Stimulated activated CD4-positive, alpha-beta T cell treated with anti-CD3 and anti-CD28 coated beads, Interleukin-15, amount 100 ng/mL, for 48 hours (primary cell): ENCODE measurements around the gene CEP162.
"Not testable (repeated sequence)": the region's sequence is repeated elsewhere in the genome, so short reads cannot be mapped to it uniquely, and the experiment has no call there.

ENCODE experiments used
- DNase-seq, 2 donors: peaks; one replicate each; pipeline ENCODE4 v3.0.0-alpha.2; 2020; ENCODE audit warnings: low read depth in 2 of 2

Gene CEP162

DNA sequence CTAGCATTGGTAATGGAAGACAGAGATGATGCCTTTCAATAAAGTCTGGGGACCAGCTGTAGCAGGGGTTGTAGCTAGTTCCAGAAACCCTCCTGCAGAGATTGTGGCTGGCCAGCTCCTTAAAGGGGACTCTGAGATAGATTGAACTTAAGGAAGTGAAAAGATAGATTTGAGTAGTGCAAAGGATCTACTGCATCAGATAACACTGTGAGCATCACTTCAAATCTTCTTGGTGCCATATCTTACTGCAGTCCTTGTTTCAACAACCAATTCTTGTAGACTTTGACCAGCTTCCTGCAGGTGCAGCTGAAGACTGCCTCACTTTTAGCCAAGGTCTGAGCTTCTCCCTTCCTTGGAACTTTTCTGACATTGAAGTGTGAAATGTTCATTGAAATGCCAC, 14.8 kb upstream of the CEP162 start:
- DNase-seq: no peak

DNA sequence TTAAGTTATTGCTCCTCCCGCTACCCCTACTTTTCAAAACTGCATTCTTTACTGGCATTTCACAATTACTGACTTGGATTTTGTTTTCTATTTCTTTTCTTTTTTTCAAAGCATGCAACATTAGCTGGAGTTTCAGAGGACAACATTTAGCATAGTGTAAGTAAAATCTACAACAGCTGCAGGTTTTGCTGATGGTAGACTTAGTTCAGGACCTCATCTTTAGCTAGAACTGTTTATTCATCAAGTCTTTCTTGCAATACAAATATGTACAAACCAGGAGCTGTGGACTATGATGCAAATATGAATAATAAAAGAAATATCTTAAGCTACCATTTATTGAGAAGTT, 728 bp upstream of the CEP162 start:
- no peak for DNase-seq

DNA sequence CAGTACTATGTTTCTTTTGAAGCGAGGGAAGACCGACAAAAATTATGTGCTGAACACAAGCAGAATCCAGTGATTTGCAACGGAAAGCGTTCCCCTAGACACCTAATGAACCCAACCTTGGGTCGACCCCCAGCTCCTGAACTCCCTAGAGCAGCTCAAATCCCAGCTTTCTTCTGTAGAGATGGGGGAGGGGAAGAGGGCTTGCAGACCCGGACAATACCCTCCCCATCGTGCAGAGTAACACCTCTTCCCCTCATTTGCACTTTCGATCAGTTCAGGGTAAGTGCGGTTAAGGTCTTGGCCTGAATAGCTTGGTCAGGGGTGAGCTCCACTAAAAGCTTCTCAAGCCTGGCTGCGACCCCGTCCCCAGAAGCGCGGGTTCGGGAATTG, 404 bp downstream of the CEP162 start:
- no peak for DNase-seq

DNA sequence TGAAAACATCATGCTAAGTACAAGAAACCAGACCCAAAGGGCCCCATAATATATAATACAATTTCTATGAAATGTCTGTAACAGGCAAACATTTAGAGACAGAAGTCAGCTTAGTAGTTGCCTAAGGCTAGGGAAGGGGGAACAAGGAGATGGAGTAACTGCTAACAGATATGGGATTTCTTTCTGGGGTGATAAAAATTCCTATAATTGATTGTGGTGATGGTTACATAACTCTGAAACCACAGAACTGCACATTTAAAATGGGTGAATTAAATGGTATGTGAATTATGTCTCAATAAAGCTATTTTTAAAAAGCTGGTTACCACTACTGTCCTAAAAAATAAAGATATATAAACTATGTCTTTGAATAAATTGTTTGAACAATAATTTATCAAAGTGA, 3.2 kb downstream of the CEP162 start:
- DNase-seq: no peak

DNA sequence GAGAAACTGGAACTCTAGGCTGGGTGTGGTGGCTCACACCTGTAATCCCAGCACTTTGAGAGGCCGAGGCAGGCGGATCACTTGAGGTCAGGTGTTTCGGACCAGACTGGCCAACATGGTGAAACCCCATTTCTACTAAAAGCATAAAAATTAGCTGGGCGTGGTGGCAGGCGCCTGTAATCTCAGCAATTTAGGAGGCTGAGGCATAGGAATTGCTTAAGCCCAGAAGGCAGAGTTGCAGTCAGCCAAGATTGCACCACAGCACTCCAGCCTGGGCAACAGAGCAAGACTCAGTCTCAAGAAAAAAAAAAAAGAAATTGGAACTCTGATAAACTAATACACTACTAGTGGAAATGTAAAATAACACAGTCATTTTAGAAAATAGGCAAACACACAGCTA, 3.8 kb downstream of the CEP162 start:
- DNase-seq: not testable (repeated sequence)

DNA sequence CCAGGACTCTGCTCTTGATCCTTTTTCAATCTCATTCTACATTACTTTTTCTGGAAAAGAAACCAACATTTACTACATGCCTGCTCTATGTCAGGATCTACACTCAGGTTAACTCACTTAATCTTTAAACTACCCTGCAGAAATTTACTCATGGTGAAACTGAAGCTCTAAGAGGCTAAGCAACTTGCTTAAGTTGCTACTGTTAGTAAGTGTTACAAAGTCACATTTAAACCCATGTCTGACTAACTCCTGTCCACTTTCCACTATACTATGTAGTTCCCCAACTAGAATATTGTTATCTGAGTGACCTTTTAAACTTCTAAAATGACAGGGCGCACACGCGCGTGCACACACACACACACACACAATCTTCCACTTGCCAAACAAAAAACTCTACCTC, 5.0 kb downstream of the CEP162 start:
- DNase-seq: no peak

DNA sequence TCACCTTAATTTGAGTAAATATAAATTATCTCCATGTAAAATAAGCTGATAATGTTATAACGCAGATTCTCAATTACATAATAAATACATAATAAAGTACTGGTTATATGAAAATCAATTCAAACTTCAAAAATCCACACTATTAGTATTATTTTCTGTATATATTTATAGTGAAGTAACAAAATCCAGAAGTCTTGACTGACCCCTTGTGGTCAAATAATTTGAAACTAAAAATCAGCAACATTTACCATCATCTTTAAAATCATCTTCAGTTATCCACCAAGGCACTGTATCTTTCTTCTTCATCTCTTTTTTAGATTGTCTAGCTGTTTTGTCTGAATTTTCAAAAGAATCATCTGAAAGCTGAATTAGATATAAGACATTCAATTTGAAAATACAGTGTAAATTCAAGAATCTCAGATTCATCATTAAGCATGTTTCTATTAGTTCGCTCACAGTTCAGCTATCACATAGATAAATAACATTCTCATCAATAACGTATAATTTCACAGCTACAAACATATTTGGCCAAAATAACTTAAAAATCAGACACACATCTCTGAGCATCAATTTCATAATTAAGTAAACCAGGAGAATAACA, 6.5 kb downstream of the CEP162 start:
- DNase-seq: no peak

DNA sequence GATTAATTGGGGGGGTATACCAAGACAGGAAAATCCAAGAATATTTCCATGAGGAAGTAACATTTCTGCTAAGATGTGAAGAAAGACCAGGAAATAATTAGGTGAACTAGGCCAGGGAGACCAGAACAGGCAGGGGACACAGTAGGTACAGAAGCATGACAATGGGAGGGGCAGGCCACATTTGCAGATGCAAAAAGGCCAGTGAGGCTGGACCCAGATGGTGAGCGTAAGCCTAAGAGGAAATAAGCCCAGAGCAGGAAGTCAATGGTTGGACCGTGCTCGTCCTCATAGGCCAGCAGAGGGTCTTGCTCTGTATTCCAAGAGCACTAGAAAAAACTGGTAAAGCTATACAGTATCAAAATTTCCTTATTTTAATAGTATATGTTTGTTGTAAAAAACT, 9.4 kb downstream of the CEP162 start:
- no peak for DNase-seq

DNA sequence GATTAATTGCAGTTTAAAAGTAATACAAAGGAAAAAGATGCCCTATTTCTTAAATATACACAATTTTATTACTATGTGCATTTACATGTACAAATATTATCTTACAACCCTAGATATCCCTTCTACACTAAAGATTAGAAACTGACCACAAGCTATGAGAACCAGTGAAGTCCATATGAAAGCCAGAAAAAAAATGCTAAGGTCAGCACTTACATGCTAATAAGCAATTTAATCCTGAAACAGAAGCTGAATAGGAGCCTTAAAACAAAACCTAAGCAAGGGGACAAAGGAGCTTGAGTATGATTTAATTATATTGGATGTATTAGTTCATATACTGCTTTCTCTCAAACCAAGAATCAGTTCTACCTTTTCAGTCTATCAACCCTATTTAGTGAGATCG, 14.2 kb downstream of the CEP162 start:
- no peak for DNase-seq

DNA sequence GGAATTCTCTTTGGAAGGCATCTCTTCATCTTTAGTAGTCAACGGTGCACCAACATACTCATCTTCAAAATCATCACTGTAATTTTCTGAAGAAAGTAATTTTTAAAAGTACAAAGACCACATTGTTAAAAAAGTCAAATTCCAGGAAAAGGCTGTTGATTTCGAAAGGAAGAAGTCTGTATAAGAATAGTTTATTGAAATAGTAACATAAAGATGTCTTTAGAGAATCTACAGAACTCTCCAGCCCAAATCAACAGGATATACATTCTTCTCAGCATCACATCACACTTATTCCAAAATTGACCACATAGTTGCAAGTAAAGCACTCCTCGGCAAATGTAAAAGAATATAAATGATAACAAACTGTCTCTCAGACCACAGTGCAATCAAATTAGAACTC, 23.4 kb downstream of the CEP162 start:
- no peak for DNase-seq

DNA sequence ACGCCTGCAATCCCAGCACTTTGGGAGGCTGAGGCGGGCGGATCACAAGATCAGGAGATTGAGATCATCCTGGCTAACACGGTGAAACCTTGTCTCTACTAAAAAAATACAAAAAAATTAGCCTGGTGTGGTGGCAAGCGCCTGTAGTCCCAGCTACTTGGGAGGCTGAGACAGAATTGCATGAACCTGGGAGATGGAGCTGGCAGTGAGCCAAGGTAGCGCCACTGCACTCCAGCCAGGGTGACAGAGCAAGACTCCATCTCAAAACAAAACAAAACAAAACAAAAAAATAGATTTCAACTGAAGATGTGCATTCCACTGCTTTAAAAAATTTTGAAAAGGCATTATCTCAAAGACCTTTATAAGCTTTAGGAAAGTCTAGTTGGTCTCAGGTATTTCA, 27.5 kb downstream of the CEP162 start:
- not testable (repeated sequence) for DNase-seq

DNA sequence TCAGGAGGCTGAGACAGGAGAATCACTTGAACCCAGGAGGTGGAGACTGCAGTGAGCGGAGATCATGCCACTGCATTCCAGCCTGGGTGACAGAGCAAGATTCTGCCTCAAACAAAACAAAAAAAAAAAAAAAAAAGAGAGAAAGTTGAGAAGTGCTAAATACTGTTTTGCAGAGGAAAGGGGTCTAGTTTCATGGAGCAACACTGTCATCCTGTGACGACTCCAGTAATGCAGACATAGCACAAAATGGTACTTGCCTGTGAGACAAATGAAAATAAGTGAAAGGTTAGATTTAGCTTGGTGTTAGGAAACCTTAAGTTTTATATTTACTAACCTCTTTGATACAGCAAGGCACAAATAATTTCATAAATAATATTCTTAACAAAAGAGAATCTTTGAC, 29.7 kb downstream of the CEP162 start:
- DNase-seq: no peak

DNA sequence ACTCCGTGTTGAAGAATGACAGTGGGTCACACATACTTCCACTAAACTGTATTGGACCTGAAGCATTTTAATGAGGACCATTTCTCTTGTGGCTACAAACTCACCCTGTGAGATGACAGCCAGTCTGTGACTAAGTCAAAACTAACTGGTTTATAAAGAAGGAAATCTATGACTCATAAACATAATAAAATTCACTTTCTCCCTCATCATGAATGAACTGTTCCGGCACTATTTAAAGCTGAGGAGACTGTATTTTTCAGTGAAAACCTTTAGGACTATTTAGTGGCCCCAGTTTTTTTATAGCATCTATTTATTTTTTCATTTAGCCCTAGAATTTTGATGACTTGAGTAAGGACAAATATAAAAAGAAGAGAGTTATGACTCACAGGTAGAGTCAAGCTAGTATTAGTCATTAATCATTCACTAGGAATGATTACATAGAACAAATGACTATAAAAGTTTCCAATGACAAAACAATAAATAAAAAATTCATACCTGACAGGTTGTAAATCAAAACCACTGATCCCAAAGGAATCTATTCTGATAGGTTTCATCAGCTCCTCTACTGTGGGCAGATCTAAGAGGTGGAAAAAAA, 34.2 kb downstream of the CEP162 start:
- no peak for DNase-seq

DNA sequence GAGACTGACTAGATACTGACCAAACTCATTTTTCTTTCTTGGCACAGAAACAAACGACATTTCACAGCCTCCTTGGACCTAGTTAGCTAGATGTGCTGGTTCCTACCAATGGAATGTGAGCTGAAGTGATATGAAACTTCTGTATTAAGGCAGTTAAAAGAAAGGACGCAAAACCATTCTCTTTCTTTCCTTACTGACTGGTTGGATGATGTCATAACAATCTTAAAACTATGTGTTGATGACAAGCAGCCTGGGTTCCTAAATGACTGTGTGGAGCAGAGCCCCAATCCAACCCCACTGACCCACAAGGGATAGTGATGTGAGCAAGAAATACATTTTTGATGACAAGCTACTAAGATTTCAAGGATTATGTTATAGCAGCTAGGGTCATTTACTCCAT, 35.6 kb downstream of the CEP162 start:
- DNase-seq: no peak

DNA sequence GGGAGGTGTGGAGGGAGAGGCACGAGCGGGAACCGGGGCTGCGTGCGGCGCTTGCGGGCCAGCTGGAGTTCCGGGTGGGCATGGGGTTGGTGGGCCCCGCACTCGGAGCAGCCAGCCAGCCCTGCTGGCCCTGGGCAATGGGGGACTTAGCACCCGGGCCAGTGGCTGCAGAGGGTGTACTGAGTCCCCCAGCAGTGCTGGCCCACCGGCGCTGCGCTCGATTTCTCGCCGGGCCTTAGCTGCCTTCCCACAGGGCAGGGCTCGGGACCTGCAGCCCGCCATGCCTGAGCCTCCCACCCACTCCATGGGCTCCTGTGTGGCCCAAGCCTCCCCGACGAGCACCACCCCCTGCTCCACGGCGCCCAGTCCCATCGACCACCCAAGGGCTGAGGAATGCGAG, 38.1 kb downstream of the CEP162 start:
- not testable (repeated sequence) for DNase-seq

DNA sequence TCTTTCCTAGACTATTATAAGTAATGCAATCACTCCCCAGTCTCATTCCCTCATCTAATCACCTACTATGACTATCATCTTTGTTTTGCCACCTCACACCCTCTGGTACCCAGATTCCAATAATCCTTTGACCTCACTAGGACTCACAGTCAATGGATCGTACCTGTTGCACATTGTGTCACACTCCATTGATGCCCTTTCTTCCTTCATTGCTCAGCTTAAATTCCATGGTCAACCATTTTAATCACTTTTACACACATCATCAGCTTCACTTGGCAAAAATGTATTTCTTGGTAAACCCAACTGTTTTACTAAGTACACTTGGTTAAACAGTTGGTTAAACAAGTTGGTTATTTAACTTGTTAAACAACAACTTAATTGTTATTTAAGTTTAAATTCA, 44.0 kb downstream of the CEP162 start:
- no peak for DNase-seq

DNA sequence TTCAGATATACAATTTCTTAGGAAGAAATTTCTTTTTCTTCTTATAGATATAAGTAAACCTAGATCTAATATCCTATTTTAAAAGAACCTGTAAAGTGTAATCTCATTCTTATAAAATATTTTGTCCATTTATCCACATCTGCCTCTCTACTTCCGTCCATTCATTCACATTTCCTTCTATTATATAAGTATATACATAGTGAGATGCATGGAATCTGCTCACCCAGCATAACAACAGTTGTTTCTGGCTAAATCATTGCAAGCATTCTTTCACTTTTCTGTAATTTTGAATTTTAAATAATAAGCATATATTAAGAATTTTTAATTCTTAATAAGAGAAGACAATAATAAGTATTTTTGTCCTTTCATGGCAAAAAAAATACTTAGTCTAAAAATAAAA, 45.4 kb downstream of the CEP162 start:
- no peak for DNase-seq

DNA sequence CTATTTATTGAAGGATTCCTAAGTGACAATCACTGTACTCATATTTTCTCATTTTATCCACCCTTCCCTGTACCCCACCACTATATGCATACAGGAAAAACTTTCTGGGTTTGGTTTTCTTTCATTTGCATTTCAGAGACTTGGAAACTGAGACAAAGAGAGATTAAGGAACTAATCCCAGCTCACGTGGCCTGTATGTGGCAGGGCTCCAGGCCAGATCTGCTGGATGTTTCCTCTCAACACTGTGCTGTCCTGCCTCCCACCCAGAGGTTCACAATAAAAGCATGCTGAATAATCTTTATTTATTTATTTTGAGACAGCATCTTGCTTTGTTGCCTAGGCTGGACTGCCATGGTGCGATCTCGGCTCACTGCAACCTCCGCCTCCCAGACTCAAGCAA, 50.2 kb downstream of the CEP162 start:
- DNase-seq: no peak

DNA sequence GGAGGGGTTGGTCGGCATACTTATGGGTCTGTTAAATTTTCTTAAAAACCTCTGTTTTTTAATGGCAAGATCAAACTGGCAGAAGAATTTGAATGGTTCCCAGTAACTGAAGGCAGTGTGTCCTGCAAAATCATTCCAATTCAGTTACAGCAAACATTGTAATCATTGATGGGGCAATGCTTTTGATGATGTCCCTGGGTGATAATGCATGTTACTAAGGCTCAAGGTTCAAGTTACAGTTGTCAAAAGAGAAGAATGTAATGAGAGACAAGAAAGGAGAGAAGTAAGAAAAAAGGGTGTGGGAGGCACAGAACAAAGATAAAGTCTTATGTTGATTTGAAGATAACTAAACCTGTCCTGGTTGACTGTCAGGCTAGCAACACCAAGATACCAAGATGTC, 54.9 kb downstream of the CEP162 start:
- DNase-seq: no peak

DNA sequence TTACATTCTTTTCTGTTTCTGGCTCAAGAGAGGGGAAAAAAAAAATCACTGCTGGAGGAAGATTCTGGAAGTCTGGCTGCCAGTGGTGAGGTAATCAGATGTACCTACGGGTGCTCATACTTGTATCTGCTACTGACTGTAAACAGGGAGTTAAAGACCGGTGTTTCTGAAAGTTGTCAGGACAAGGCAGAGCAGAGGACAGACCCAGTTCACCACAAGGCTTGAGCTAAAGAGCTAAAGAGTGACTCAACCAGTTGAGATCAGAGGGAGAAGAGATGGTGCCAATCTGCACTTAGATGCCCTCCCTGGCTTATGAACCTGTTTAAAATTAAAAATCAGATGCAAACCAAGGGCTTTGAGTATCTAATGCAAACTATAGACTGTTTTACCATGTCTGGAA, 55.4 kb downstream of the CEP162 start:
- DNase-seq: no peak

DNA sequence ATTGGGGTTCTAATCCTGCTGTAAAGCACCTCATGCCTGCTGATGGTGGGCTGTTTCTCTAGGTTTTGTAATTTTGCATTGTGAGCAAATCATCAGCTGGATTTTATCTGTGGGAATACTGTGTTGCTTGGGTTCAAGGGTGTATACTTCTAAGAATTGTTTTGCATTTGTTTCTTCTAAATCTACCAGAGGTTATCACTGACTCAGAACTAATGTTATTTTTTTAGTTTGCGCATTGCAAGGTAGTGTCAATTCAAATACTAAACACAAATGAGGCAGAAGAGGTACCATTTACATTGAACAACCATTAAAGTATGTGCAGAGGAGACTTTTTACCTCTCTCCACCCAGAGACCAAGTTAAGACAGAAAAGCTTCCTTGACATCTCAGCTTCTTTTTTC, 60.0 kb downstream of the CEP162 start:
- DNase-seq: no peak

DNA sequence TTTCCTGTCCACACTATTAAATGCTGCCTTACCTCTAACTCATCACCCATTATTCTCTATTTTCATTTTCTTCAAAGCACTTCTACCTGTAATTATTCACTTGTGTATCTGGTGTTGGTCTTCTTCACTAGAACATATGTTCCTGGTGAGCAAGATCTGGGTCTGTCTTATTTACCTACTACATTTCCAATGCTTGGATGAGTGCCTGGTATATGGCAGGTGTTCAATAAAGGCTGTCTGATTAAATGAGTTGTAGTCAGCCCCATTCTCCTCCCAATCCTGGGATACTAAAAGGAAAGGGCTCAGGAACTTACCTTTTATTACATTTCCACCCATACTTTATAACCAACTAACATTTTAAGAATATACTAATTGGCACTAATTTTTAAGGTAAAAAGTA, 61.0 kb downstream of the CEP162 start:
- DNase-seq: no peak

DNA sequence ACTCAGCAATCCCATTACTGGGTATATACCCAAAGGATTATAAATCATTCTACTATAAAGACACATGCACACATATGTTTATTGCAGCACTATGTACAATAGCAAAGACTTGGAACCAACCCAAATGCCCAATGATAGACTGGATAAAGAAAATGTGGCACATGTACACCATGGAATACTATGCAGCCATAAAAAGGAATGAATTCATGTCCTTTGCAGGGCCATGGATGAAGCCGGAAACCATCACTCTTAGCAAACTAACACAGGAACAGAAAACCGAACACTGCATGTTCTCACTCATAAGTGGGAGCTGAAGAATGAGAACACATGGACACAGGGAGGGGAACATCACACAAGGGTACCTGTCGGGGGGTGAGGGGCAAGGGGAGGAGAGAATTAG, 63.1 kb downstream of the CEP162 start:
- DNase-seq: not testable (repeated sequence)

DNA sequence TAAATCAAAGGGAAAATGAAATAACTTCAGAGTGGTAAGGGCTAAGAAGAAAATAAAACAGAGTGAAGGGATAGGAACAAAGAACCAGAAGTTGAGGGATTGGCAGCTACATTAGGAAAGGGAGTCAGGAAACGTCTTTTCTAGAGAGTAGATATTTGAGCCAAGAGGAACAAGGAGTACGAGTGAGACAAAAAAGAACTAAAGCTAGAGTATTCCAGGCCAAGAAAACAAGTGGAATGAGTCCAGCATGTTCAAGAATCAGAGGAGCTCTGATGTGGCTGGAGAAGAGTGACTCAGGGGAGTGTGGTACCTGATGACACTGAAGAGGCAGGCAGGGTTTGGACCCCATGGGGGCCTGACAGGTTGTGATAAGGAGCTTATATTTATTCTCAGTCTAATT, 66.3 kb downstream of the CEP162 start:
- DNase-seq: no peak
